ENCODE results near the gene FREY1.

Gene FREY1

GRCh38 chr11:45927684-45928413 lies 20.8 kb upstream of the FREY1 start:
- no peak for DNase-seq

DNA sequence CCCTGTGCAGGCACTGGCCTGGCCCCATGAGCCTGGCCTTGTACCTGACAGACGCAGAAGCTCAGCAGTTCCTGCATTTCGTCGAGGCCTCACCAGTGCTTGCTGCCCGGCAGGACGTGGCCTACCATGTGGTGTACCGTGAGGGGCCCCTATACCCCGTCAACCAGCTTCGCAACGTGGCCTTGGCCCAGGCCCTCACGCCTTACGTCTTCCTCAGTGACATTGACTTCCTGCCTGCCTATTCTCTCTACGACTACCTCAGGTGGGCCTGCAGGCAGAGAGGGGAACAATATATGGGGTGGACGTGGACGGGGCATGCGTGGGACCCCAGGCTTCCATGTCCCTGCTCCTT lies 20.2 kb upstream of the FREY1 start:
- DNase-seq, result no peak

- DNase-seq, result no peak
These were observed 19.7 kb upstream of the FREY1 start for GRCh38 chr11:45926536-45927331.

DNA sequence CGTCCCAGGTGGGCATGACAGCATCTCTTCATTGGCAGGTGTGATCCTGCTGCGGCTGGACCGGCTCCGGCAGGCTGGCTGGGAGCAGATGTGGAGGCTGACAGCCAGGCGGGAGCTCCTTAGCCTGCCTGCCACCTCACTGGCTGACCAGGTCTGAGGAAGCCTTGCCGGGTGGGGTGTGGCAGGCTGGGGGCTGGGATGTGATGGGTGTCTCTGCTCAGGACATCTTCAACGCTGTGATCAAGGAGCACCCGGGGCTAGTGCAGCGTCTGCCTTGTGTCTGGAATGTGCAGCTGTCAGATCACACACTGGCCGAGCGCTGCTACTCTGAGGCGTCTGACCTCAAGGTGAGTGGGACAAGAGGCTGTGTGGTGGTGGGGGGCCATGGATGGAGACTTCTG lies 18.9 kb upstream of the FREY1 start:
- DNase-seq, result no peak

DNA sequence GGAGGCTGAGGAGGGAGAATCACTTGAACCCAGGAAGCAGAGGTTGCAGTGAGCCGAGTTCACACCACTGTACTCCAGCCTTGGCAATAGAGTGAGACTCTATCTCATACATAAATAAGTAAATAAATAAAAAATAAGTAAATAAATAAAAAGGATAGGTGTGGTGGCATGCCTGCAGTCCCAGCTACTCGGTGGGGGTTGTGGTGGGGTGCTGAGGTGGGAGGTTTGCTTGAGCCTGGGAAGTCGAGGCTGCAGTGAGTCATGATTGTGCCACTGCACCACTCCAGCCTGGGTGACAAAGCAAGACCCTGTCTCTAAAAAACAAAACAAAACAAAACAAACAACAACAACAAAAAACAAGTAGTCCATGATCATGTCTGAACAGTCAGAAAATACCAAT lies 18.5 kb upstream of the FREY1 start:
- DNase-seq, result no peak

DNA sequence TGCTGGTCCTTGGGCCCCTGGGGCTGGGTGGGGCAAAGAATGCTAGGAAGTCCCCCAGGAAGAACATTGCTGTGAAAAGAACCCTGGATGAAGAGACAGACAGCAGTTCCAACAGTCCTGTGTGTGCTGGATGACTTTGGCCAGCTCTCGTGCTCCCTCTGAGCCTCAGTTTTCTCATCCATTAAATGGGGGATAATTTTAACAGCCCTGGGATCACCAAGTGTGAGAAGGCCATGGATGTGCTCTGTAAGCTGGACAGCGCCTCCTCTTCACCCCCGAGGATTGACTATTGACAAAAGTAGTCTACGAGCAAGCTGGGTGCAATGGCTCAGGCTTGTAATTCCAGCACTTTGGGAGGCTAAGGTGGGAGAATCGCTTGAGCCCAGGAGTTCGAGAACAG lies 17.9 kb upstream of the FREY1 start:
- DNase-seq, result no peak

DNA sequence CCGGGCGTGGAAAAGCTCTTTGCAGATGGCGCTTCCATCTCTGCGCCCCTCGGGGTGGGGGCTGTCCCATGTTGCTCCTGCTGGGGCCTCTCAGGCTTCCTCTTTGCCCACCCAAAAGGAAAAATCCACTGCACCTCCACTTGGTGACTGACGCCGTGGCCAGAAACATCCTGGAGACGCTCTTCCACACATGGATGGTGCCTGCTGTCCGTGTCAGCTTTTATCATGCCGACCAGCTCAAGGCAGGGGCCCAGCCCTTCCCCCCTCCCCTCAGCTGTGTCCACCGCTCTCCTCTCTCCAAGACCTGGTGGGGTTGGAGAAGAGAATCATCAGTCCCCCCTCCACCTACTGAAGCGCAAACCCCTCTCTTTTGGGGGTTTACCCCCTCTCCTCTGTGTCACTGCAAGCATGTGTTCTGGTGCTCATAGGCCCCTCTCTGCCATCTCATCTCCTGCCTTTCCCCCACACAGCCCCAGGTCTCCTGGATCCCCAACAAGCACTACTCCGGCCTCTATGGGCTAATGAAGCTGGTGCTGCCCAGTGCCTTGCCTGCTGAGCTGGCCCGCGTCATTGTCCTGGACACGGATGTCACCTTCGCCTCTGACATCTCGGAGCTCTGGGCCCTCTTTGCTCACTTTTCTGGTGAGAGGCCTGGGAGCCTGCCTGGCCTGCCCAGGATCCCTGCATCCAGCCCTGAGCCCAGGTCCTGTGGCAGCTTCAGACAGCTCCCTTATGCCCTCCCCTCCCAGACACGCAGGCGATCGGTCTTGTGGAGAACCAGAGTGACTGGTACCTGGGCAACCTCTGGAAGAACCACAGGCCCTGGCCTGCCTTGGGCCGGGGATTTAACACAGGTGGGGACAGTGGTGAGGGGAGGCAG lies 17.2 kb upstream of the FREY1 start:
- DNase-seq, result no peak

DNA sequence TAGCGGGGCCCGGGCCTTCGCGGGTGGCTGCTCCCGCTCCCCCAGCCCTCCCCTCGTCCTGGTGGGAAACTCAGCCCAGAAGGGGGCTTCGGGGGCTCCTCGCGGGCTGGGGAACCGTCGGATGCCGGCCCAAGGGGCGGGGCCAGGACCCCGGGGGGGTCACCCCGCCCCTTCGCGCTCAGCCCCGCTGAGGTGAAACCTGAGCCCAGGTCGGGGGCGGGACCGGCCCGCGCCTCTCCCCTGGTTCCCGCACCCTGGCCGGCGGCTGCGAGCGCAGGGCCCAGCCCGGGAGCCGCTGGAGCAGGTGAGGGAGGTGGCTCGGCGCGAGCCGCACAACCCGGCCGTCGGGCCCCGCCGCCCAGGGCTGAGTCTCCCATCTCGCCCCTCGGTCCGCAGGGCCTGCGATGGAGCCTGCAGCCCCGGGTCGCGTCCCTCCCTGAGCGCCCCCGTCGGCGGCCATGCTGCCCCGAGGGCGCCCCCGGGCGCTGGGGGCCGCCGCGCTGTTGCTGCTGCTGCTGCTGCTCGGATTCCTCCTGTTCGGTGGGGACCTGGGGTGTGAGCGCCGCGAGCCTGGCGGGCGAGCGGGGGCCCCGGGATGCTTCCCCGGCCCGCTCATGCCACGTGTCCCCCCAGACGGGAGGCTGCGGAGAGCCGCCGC lies 15.5 kb upstream of the FREY1 start, which contains the start of gene LARGE2:
Gene LARGE2, plus strand, starts transcription at position 232 of the 658 bp plus-strand sequence. Its CDS starts 227 bp downstream, at position 459.
- no peak for DNase-seq

GRCh38 chr11:45921561-45922424 lies 14.7 kb upstream of the FREY1 start:
- no peak for DNase-seq

DNA sequence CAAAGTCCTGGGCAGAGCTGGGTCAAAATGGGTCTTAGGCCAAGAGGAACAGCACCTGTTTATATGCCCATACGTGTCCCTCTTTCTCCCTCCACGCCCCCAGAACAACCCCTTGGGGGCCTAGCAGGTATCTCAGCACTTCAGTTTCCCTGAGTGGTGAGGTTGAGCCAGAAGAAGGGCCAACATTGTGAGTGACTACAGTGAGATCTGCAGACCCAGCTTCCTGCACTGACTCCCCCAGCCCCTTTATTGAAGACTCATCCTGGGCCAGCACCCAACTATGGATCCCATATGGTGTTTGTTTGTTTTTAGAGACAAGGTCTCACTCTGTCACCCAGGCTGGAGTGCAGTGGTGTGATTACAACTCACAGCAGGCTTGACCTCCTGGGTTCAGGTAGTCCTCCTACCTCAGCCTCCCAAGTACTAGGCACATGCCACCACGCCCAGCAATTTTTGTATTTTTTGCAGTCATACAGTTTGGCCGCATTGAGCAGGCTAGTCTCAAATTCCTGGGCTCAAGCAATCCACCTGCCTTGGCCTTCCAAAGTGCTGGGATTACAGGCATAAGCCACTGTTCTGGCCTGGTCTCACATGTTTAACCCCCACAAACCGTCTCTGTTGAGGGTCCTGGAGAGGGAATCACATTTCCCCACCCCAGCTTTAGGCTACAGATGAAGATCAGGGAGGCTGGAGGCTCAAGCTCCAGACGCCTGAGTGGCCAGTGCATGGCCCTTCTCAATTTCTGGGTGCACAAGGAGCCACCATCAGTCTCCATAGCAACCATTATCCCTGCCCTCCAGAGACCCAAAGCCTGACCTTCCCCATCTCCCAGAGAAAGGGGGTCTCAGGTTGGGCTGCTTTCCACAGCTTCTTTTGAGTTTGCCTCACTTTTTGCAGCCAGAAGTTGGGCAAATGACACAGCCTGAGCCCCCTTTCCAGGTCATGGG lies 13.7 kb upstream of the FREY1 start:
- no peak for DNase-seq

GRCh38 chr11:45919806-45920530 lies 12.9 kb upstream of the FREY1 start:
- no peak for DNase-seq

GRCh38 chr11:45918962-45919675 lies 12.0 kb upstream of the FREY1 start:
- no peak for DNase-seq

GRCh38 chr11:45918331-45918941 lies 11.4 kb upstream of the FREY1 start:
- DNase-seq, result peak; percentile 71 to 75

DNA sequence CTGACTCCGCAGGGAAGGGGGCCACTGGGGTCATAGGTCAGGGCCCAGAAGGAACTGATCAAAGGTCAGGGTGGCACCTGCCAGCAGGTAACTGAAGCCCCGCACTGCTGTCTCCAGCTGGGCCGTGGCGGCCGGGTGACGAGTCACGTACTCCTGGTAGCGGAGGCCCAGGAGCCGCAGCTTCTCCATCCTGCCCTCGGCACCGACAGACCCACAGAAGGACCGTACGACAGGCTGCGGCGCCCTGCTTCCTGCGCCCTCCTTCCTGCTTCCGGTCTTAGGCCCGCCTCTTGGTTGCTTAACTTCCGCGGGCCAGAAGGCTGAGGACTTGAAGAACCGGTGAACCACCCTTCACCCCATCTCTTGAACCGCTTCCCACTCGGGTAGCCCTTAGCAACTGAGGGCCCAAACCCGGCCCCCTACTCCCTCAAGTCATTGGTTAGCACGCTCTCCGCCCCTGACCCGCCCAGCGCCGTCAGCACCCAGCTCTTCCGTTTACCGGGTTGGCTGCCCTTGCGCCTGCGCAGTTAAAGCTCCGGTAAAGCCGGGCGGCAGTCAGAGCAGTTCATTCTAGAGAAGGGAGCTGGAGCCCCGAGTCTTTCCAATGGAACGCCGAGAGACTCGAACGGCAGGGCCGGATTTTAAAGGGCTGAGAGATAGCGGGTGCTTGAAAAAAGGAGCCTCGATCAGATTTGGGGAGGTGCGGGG lies 10.7 kb upstream of the FREY1 start, which contains the start of gene PEX16:
Gene PEX16, minus strand, starts transcription at position 255 of the 708 bp plus-strand sequence. Its CDS starts 66 bp downstream, at position 189.
- peak; percentile 98 for DNase-seq

DNA sequence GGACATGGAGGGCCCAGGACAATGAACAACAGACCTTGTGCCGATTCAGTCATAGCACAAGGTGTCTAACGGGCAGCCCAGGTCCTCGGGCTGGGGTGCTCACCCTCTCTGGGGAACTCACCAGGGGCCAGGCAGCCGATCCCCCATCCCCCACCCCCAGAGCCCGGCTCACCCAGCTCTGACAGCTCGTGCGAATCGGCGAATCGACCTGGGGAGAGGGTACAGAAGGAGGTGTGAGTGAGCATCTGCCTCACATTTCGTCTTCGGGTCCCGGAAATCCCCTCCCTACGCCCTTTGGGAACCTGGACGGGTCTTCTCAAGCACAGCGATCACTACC lies 10.2 kb upstream of the FREY1 start:
- no peak for DNase-seq

DNA sequence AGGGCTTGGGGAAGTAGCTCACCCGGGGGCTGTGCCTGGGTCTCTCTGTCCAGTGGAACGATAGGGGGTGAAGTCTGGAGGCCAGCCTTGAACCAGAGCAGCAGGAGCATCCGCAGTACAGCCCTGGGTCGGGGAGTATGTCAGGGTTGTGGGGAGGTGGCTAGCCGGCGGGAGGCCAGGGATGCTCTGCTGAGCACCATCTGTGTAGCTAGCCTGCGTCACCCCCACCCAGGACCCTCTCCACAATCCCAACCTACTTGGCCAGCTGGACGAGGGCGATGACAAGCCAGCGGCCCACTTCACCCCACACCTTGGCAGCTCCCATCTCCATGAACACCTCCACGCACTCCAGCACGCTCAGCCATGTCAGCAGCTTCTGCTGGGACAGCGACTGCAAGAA lies 8.4 kb upstream of the FREY1 start:
- DNase-seq, result no peak

DNA sequence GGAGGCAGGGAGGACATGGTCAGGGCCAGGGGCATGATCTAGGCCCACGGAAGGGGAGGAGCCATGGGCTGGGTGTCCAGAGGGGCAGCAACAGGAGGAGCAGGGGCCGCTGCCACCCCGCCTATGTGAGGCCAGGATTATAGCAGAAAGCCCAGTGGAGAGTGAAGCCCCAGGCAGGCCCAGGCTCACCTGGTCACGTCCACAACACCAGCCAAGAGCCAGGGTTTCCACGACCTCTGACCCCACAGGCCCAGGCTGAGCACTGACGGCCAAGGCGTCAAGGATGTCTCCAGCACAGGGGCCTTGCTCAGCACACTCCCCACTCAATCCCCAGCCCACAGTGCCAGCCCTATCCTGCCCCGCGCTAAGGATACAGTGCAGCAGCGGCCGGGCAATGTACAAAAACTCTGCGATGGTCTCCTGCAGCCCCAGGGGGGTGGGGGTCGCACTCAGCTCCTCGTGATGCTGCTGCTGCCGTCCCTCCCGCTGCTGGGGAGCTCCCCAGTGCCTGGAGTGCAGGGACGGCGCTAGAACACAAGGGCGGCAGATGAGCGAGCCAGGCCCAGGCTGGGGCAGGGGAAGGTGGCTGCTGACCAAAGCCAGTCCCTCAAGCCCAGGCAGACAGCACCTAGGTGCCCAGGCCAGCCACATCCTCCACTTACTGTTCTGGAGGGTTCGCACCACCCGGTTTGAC lies 7.0 kb upstream of the FREY1 start:
- DNase-seq, result no peak

Data from Kasumi-1 (cell line).